ENCODE measurements around the gene OR52B2. TPM values are rescaled to one million over a fixed set of nuclear protein-coding genes. Genes with fewer than 3 reads are reported as not detected.

Gene OR52B2
- total RNA-seq, 4 donors from 2014 or later: not detected

DNA sequence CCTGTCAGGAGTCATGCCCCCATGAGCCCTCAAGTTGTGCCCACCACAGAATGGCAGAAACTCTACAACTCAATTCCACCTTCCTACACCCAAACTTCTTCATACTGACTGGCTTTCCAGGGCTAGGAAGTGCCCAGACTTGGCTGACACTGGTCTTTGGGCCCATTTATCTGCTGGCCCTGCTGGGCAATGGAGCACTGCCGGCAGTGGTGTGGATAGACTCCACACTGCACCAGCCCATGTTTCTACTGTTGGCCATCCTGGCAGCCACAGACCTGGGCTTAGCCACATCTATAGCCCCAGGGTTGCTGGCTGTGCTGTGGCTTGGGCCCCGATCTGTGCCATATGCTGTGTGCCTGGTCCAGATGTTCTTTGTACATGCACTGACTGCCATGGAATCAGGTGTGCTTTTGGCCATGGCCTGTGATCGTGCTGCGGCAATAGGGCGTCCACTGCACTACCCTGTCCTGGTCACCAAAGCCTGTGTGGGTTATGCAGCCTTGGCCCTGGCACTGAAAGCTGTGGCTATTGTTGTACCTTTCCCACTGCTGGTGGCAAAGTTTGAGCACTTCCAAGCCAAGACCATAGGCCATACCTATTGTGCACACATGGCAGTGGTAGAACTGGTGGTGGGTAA, 29.2 kb upstream of the OR52B2 start, which contains the start of gene OR52W1:
TSS of gene OR52W1 (plus strand) at position 51 of the 637 bp plus-strand sequence. CDS start at position 51, 0 bp downstream.
- ATAC-seq: no peak
- H3K27ac ChIP-seq: no peak within 1 kb of the TSS
- no peaks in the 10 kb centered on the region for H3K9me3 ChIP-seq
- no peaks in the 10 kb centered on the region for H3K27me3 ChIP-seq
- no peak within 1 kb of the TSS for H3K4me3 ChIP-seq
- no peaks in the 10 kb centered on the region for H3K36me3 ChIP-seq
- 100% methylated on average over 1 of the region's 5 CpGs; no CpG with 5 or more reads in 1 of the 2 donors for WGBS, 2 donors (ENCODE audit: low coverage in 1 of 2)
- no peak for TF ChIP-seq CTCF (IDR thresholded peaks at IDR 0.05)
- no peak for TF ChIP-seq POLR2AphosphoS5 (IDR thresholded peaks at IDR 0.05)
- no peak for TF ChIP-seq EP300 (IDR thresholded peaks at IDR 0.05)
- TF ChIP-seq POLR2A (IDR thresholded peaks at IDR 0.05): no peak
- H3K4me1 ChIP-seq: no peaks in the 10 kb centered on the region

- no peak overlapping the region for H3K4me3 ChIP-seq
- H3K4me1 ChIP-seq: no peaks in the 10 kb centered on the region
- no peaks in the 10 kb centered on the region for H3K27me3 ChIP-seq
- no peaks in the 10 kb centered on the region for H3K36me3 ChIP-seq
- no peak overlapping the region for H3K27ac ChIP-seq
- TF ChIP-seq EP300 (IDR thresholded peaks at IDR 0.05) (no peak), CTCF (IDR thresholded peaks at IDR 0.05) (no peak), POLR2AphosphoS5 (IDR thresholded peaks at IDR 0.05) (no peak), POLR2A (IDR thresholded peaks at IDR 0.05) (no peak)
- ATAC-seq: no peak
- 59 to 85% methylated on average over 3 to 4 of the region's 4 CpGs for WGBS, 2 donors (ENCODE audit: low coverage in 1 of 2)
- no peaks in the 10 kb centered on the region for H3K9me3 ChIP-seq
Observed at GRCh38 chr11:6197466-6198200, 27.5 kb upstream of the OR52B2 start.

- no peak for TF ChIP-seq POLR2A (IDR thresholded peaks at IDR 0.05)
- no peak for TF ChIP-seq POLR2AphosphoS5 (IDR thresholded peaks at IDR 0.05)
- no peak for TF ChIP-seq EP300 (IDR thresholded peaks at IDR 0.05)
- TF ChIP-seq CTCF (IDR thresholded peaks at IDR 0.05): no peak
- no peaks in the 10 kb centered on the region for H3K9me3 ChIP-seq
- no peaks in the 10 kb centered on the region for H3K36me3 ChIP-seq
- H3K4me3 ChIP-seq: no peak overlapping the region
- 53 to 60% methylated on average over 4 of the region's 4 CpGs for WGBS, 2 donors (ENCODE audit: low coverage in 1 of 2)
- no peak for ATAC-seq
- H3K4me1 ChIP-seq: no peaks in the 10 kb centered on the region
- H3K27ac ChIP-seq: no peak overlapping the region
- no peaks in the 10 kb centered on the region for H3K27me3 ChIP-seq
Observed at GRCh38 chr11:6196396-6196795, 26.3 kb upstream of the OR52B2 start.

GRCh38 chr11:6194065-6194581, 24.0 kb upstream of the OR52B2 start:
- H3K4me3 ChIP-seq: no peak overlapping the region
- H3K27ac ChIP-seq: no peak overlapping the region
- no peaks in the 10 kb centered on the region for H3K36me3 ChIP-seq
- no peaks in the 10 kb centered on the region for H3K4me1 ChIP-seq
- no peak for ATAC-seq
- TF ChIP-seq EP300 (IDR thresholded peaks at IDR 0.05) (no peak), POLR2AphosphoS5 (IDR thresholded peaks at IDR 0.05) (no peak), POLR2A (IDR thresholded peaks at IDR 0.05) (no peak), CTCF (IDR thresholded peaks at IDR 0.05) (no peak)
- H3K27me3 ChIP-seq: no peaks in the 10 kb centered on the region
- WGBS, 2 donors (ENCODE audit: low coverage in 1 of 2): 70 to 75% methylated on average over 1 of the region's 1 CpG
- H3K9me3 ChIP-seq: no peaks in the 10 kb centered on the region

Data from gastroesophageal sphincter (tissue), 4 donors.